WTC11 (cell line): Measurements from ENCODE around the gene TPD52L3.

Experiments used
- ATF3 ChIP-seq: sonication (generic); formaldehyde crosslinking; conservative IDR thresholded peaks from 2 replicates; pipeline ENCODE4 v1.8.1; 2022; ENCODE audit warnings: mild to moderate bottlenecking, missing genetic modification reagents
- CREM ChIP-seq: sonication (generic); formaldehyde crosslinking; IDR thresholded peaks from 2 replicates; pipeline ENCODE4 v1.8.1; 2022; ENCODE audit warnings: mild to moderate bottlenecking, missing genetic modification reagents, moderate library complexity
- CTCF ChIP-seq: fragments of 200-600 bp; IDR thresholded peaks from 2 replicates; pipeline ENCODE4 v1.8.0; 2022; ENCODE audit warnings: antibody characterized with exemption
- JUN ChIP-seq: sonication (generic); formaldehyde crosslinking; IDR thresholded peaks from 2 replicates; pipeline ENCODE4 v1.8.0; 2023; ENCODE audit warnings: mild to moderate bottlenecking, missing genetic modification reagents
- MYBL2 ChIP-seq: sonication (generic); formaldehyde crosslinking; IDR thresholded peaks from 2 replicates; pipeline ENCODE4 v1.8.1; 2023; ENCODE audit warnings: mild to moderate bottlenecking, moderate library complexity, missing genetic modification reagents
- SMAD3 ChIP-seq: sonication (generic); formaldehyde crosslinking; IDR thresholded peaks from 2 replicates; pipeline ENCODE4 v1.8.0; 2022; ENCODE audit warnings: missing genetic modification reagents, mild to moderate bottlenecking, borderline replicate concordance
- TEAD4 ChIP-seq: sonication (generic); formaldehyde crosslinking; IDR thresholded peaks from 2 replicates; pipeline ENCODE4 v1.8.0; 2022; ENCODE audit warnings: mild to moderate bottlenecking, missing genetic modification reagents
- TP53 ChIP-seq: sonication (generic); formaldehyde crosslinking; IDR thresholded peaks from 2 replicates; pipeline ENCODE4 v1.8.1; 2023; ENCODE audit warnings: mild to moderate bottlenecking, missing genetic modification reagents
- USF2 ChIP-seq: sonication (generic); formaldehyde crosslinking; IDR thresholded peaks from 2 replicates; pipeline ENCODE4 v1.8.1; 2023; ENCODE audit warnings: mild to moderate bottlenecking, missing genetic modification reagents, moderate library complexity
- ZNF219 ChIP-seq: sonication (generic); formaldehyde crosslinking; IDR thresholded peaks from 2 replicates; pipeline ENCODE4 v1.8.0; 2023; ENCODE audit warnings: missing genetic modification reagents, mild to moderate bottlenecking, borderline replicate concordance
- ZNF281 ChIP-seq: sonication (generic); formaldehyde crosslinking; IDR thresholded peaks from 2 replicates; pipeline ENCODE4 v1.8.0; 2023; ENCODE audit warnings: mild to moderate bottlenecking, missing genetic modification reagents
- TF ChIP-seq, protein P1 (sequence below): sonication (generic); formaldehyde crosslinking; IDR thresholded peaks from 2 replicates; pipeline ENCODE4 v1.8.1; 2022; ENCODE audit warnings: mild to moderate bottlenecking, missing genetic modification reagents, moderate library complexity, borderline replicate concordance

- TF ChIP-seq, protein P1, sequence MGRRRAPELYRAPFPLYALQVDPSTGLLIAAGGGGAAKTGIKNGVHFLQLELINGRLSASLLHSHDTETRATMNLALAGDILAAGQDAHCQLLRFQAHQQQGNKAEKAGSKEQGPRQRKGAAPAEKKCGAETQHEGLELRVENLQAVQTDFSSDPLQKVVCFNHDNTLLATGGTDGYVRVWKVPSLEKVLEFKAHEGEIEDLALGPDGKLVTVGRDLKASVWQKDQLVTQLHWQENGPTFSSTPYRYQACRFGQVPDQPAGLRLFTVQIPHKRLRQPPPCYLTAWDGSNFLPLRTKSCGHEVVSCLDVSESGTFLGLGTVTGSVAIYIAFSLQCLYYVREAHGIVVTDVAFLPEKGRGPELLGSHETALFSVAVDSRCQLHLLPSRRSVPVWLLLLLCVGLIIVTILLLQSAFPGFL (CRISPR knock-in tag) = no peak
- no peak for TF ChIP-seq CTCF
- no peak for TF ChIP-seq ATF3
- TF ChIP-seq ZNF219 (CRISPR knock-in tag) = no peak
- no peak for TF ChIP-seq TP53 (CRISPR knock-in tag)
- TF ChIP-seq JUN (CRISPR knock-in tag) = no peak
- TF ChIP-seq ZNF281 (CRISPR knock-in tag) = no peak
- no peak for TF ChIP-seq CREM
- TF ChIP-seq USF2 (CRISPR knock-in tag) = no peak
- TF ChIP-seq TEAD4 (CRISPR knock-in tag) = no peak
- no peak for TF ChIP-seq MYBL2 (CRISPR knock-in tag)
- TF ChIP-seq SMAD3 = no peak
These were observed 20.6 kb downstream of the TPD52L3 start for GRCh38 chr9:6348766-6349165.
